Measurements from ENCODE around the gene PTPRM. TPM values are rescaled to one million over a fixed set of nuclear protein-coding genes. Genes with fewer than 3 reads are reported as not detected.

The PTPRM gene
- total RNA-seq, 4 donors from 2014 or later: 81.5 to 98.9 (median 86.8) TPM

DNA sequence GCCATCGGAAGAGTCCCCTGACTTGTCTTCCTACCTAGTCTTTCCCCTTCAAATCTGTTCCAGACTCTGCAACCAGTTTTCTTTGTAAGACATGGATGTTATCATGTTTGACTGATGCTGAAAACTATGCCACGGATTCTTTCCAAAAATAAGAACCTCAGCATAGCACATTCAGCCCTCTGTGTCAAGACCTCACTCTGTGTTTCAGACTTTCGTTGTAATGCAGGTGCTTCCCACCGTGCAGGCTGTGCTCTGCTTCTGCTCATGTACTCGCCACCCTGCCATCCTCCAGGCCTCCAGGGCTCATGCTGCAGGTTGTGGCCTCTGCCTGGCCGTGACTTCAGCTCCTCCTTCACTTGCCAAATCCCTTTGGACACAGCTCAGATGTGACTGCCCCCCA, 695.1 kb downstream of the PTPRM start:
- H3K27ac ChIP-seq: no peak overlapping the region
- TF ChIP-seq POLR2AphosphoS5 (IDR thresholded peaks at IDR 0.05) (no peak), POLR2A (IDR thresholded peaks at IDR 0.05) (no peak), EP300 (IDR thresholded peaks at IDR 0.05) (no peak)
- TF ChIP-seq, protein P1, sequence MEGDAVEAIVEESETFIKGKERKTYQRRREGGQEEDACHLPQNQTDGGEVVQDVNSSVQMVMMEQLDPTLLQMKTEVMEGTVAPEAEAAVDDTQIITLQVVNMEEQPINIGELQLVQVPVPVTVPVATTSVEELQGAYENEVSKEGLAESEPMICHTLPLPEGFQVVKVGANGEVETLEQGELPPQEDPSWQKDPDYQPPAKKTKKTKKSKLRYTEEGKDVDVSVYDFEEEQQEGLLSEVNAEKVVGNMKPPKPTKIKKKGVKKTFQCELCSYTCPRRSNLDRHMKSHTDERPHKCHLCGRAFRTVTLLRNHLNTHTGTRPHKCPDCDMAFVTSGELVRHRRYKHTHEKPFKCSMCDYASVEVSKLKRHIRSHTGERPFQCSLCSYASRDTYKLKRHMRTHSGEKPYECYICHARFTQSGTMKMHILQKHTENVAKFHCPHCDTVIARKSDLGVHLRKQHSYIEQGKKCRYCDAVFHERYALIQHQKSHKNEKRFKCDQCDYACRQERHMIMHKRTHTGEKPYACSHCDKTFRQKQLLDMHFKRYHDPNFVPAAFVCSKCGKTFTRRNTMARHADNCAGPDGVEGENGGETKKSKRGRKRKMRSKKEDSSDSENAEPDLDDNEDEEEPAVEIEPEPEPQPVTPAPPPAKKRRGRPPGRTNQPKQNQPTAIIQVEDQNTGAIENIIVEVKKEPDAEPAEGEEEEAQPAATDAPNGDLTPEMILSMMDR (IDR thresholded peaks at IDR 0.05): no peak
- H3K4me3 ChIP-seq: no peak overlapping the region
- peaks cover 0 to 31% of the 10 kb centered on the region in 2 donors for H3K36me3 ChIP-seq
- no peaks in the 10 kb centered on the region for H3K9me3 ChIP-seq
- 77 to 85% methylated on average over 4 to 6 of the region's 6 CpGs for WGBS, 2 donors (ENCODE audit: low coverage in 1 of 2)
- peaks cover 0 to 4% (median 0%) of the 10 kb centered on the region in 3 donors for H3K4me1 ChIP-seq
- no peak for ATAC-seq
- no peaks in the 10 kb centered on the region for H3K27me3 ChIP-seq

DNA sequence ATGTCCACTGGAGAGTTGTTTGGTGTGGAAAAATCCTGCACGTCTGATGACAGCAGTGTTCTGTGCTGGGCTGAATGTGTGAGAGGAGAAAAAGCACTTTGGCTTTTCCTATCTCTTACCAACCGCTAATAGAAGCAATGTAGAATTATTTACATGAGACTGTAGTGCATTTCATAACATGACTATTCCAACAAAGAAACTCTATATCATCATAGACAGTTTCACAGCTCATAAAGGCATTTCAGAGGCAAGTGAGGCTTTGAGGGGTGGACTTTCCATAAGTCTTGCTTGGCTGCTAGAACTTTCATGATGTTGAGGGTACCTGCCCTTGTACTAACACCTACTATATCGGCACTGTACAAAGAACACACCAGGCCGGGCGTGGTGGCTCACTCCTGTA, 697.0 kb downstream of the PTPRM start:
- H3K27ac ChIP-seq: no peak overlapping the region
- TF ChIP-seq, protein P1 (IDR thresholded peaks at IDR 0.05): no peak
- TF ChIP-seq POLR2A (IDR thresholded peaks at IDR 0.05): no peak
- no peak for TF ChIP-seq EP300 (IDR thresholded peaks at IDR 0.05)
- TF ChIP-seq POLR2AphosphoS5 (IDR thresholded peaks at IDR 0.05): no peak
- H3K9me3 ChIP-seq: no peaks in the 10 kb centered on the region
- no peak for ATAC-seq
- H3K4me1 ChIP-seq: peaks cover 0 to 4% (median 0%) of the 10 kb centered on the region in 3 donors
- WGBS, 2 donors (ENCODE audit: low coverage in 1 of 2): 100% methylated on average over 1 to 2 of the region's 5 CpGs
- H3K27me3 ChIP-seq: no peaks in the 10 kb centered on the region
- H3K4me3 ChIP-seq: no peak overlapping the region
- H3K36me3 ChIP-seq: peaks cover 0 to 26% of the 10 kb centered on the region in 2 donors

DNA sequence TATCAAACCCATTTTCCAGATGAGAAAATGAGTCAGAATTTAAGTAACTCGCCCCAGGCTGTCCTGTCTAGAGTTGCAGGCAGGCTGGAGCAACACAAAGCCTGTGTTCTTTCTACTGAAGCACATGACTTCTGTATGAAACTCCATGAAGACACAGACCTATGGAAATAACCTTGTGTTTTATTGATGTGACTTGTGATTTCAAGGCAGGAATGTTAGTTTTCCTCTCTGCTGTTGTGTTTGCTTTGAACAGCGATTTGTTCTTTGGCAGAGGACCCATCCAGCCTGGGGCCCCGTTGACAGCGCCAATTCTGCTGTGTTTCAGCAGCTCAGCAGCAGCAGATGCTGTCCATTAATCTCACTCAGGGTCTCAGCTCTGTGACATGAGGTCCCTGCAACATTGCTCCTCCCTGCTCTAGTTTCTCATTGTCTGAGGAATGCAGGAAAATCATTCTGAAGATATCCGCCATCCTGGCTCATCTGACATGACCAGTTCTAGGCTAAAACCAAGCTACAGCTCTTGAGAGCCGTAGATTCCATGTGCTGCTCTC, 697.8 kb downstream of the PTPRM start:
- no peak for TF ChIP-seq EP300 (IDR thresholded peaks at IDR 0.05)
- TF ChIP-seq, protein P1 (IDR thresholded peaks at IDR 0.05): no peak
- TF ChIP-seq POLR2A (IDR thresholded peaks at IDR 0.05): no peak
- TF ChIP-seq POLR2AphosphoS5 (IDR thresholded peaks at IDR 0.05): no peak
- no peak overlapping the region for H3K4me3 ChIP-seq
- ATAC-seq: no peak
- no peaks in the 10 kb centered on the region for H3K9me3 ChIP-seq
- H3K27me3 ChIP-seq: no peaks in the 10 kb centered on the region
- 83 to 85% methylated on average over 2 of the region's 6 CpGs for WGBS, 2 donors (ENCODE audit: low coverage in 1 of 2)
- no peak overlapping the region for H3K27ac ChIP-seq
- peaks cover 0 to 20% of the 10 kb centered on the region in 2 donors for H3K36me3 ChIP-seq
- H3K4me1 ChIP-seq: peaks cover 0 to 4% (median 0%) of the 10 kb centered on the region in 3 donors

DNA sequence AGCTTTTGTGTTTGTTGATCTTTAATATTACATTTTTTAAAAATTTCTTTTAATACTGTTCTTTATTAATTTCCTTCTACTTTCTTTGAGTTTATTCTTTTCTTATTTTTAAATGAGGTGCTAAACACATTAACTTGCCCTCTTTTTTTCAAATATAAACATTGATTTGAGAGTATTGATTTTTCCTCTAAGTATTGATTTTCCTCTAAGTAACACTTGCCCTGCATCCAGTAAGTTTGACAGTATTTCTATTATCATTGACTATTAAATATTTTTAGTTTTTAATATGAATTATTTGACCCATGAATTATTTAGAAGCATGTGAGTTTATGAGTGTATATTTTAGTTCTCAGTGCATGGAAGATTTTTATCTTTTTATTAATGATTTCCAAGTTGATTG, 705.1 kb downstream of the PTPRM start:
- Histone ChIP-seq H3K36me3 (no peaks in the 10 kb centered on the region), H3K9me3 (no peaks in the 10 kb centered on the region), H3K4me1 (no peaks in the 10 kb centered on the region), H3K27me3 (no peaks in the 10 kb centered on the region), H3K4me3 (no peak overlapping the region), H3K27ac (no peak overlapping the region)
- TF ChIP-seq EP300 (IDR thresholded peaks at IDR 0.05): no peak
- TF ChIP-seq POLR2A (IDR thresholded peaks at IDR 0.05): no peak
- TF ChIP-seq POLR2AphosphoS5 (IDR thresholded peaks at IDR 0.05): no peak
- TF ChIP-seq, protein P1 (IDR thresholded peaks at IDR 0.05): no peak
- ATAC-seq: no peak

DNA sequence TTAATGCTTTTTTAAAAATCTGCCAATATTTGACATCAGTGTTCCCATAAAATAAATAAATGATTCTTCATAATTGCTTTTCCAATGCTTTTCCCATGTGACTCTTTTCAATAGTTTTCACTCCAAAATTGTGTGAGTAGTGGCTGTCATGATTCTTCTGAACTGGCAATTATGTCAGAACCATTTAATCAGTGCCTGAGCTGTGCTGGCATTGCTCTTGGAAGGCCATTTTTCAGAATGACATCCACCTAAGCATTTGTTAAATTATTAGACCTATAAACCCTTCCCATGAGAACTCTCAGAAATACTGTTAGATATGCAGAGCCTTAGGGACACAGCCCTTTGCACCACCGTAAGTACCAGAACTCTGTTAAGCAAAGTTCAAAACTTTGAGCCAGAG, 707.3 kb downstream of the PTPRM start:
- no peaks in the 10 kb centered on the region for H3K9me3 ChIP-seq
- H3K27me3 ChIP-seq: no peaks in the 10 kb centered on the region
- TF ChIP-seq POLR2AphosphoS5 (IDR thresholded peaks at IDR 0.05) (no peak), POLR2A (IDR thresholded peaks at IDR 0.05) (no peak), EP300 (IDR thresholded peaks at IDR 0.05) (no peak)
- TF ChIP-seq, protein P1 (IDR thresholded peaks at IDR 0.05): no peak
- H3K4me1 ChIP-seq: no peaks in the 10 kb centered on the region
- H3K36me3 ChIP-seq: no peaks in the 10 kb centered on the region
- no peak overlapping the region for H3K27ac ChIP-seq
- no peak overlapping the region for H3K4me3 ChIP-seq
- WGBS, 2 donors (ENCODE audit: low coverage in 1 of 2): 80% methylated on average over 1 of the region's 1 CpG; no CpG with 5 or more reads in 1 of the 2 donors
- no peak for ATAC-seq

All from gastroesophageal sphincter (tissue), 4 donors.